Astrocyte (in vitro differentiated cells and primary cell): ENCODE measurements around the gene PMS2. TPM values are rescaled to one million over a fixed set of nuclear protein-coding genes. Genes with fewer than 3 reads are reported as not detected.
A peak's percentile ranks its signal among the peaks of the same experiment; 100 is the strongest.

Source experiments
- DNase-seq: peaks from one replicate; pipeline ENCODE4 v3.0.0-alpha.2; 2010; ENCODE audit warnings: low read depth
- FAIRE-seq: peaks from 2 replicates; lab custom pipeline; 2011; peaks lifted over from hg19 to GRCh38; lab: Jason Lieb, UNC
- H2AFZ ChIP-seq: 2 replicates; pipeline ENCODE4 v1.6.0; 2012; ENCODE audit warnings: low read depth, low read length, inconsistent platforms
- H3K27ac ChIP-seq: 2 replicates; pipeline ENCODE4 v1.5.1; 2011; ENCODE audit warnings: low read depth, low read length, inconsistent platforms
- H3K27me3 ChIP-seq: 2 replicates; pipeline ENCODE4 v1.6.0; 2011; ENCODE audit warnings: low read length, inconsistent platforms; ENCODE audit not compliant: insufficient read depth
- H3K36me3 ChIP-seq: 2 replicates; pipeline ENCODE4 v1.5.1; 2011; ENCODE audit warnings: low read length, inconsistent platforms; ENCODE audit not compliant: insufficient read depth
- H3K4me1 ChIP-seq: 2 replicates; pipeline ENCODE4 v1.5.1; 2011; ENCODE audit warnings: low read length, inconsistent platforms; ENCODE audit not compliant: insufficient read depth
- H3K4me2 ChIP-seq: 2 replicates; pipeline ENCODE4 v1.6.0; 2012; ENCODE audit warnings: low read length, inconsistent platforms
- H3K4me3 ChIP-seq: 2 replicates; pipeline ENCODE4 v1.5.1; 2011; ENCODE audit warnings: low read depth, mild to moderate bottlenecking, low read length, inconsistent platforms; ENCODE audit not compliant: insufficient read depth
- H3K79me2 ChIP-seq: 2 replicates; pipeline ENCODE4 v1.6.0; 2012; ENCODE audit warnings: mild to moderate bottlenecking, low read length, inconsistent platforms; ENCODE audit not compliant: insufficient read depth
- H3K9ac ChIP-seq: 2 replicates; pipeline ENCODE4 v1.6.0; 2012; ENCODE audit warnings: mild to moderate bottlenecking, low read length, inconsistent platforms
- H3K9me3 ChIP-seq: 2 replicates; pipeline ENCODE4 v1.5.1; 2012; ENCODE audit warnings: low read depth, mild to moderate bottlenecking, low read length, inconsistent platforms; ENCODE audit not compliant: insufficient read depth
- H4K20me1 ChIP-seq: 2 replicates; pipeline ENCODE4 v1.6.0; 2012; ENCODE audit warnings: low read length, inconsistent platforms; ENCODE audit not compliant: insufficient read depth
- H3K27ac Mint-ChIP-seq: one replicate; pipeline ENCODE4 v1.8.0; 2021; ENCODE audit warnings: mild to moderate bottlenecking, mixed read lengths; ENCODE audit not compliant: unreplicated experiment
- H3K27me3 Mint-ChIP-seq: one replicate; pipeline ENCODE4 v1.8.0; 2021; ENCODE audit warnings: low read depth, mixed read lengths; ENCODE audit not compliant: unreplicated experiment
- H3K36me3 Mint-ChIP-seq: one replicate; pipeline ENCODE4 v1.8.0; 2021; ENCODE audit warnings: low read depth, mixed read lengths; ENCODE audit not compliant: unreplicated experiment
- H3K4me1 Mint-ChIP-seq: one replicate; pipeline ENCODE4 v1.8.0; 2021; ENCODE audit warnings: low read depth, mixed read lengths; ENCODE audit not compliant: unreplicated experiment
- H3K4me3 Mint-ChIP-seq: one replicate; pipeline ENCODE4 v1.8.0; 2021; ENCODE audit warnings: mild to moderate bottlenecking, moderate library complexity, mixed read lengths; ENCODE audit not compliant: unreplicated experiment
- H3K9me3 Mint-ChIP-seq: one replicate; pipeline ENCODE4 v1.8.0; 2021; ENCODE audit warnings: mild to moderate bottlenecking, mixed read lengths; ENCODE audit not compliant: unreplicated experiment
- CTCF ChIP-seq: IDR thresholded peaks from 2 replicates; pipeline ENCODE4 v1.5.1; 2011; ENCODE audit warnings: low read depth, mild to moderate bottlenecking, inconsistent platforms, low read length, moderate library complexity; ENCODE audit not compliant: insufficient read depth
- EZH2 ChIP-seq: IDR thresholded peaks from 2 replicates; pipeline ENCODE4 v1.6.1; 2012; ENCODE audit warnings: mild to moderate bottlenecking, low read length, inconsistent platforms; ENCODE audit not compliant: insufficient read depth
- total RNA-seq: library from RNA; stranded (reverse); gene quantifications from 2 replicates; pipeline ENCODE4 v1.2.1, GENCODE V29; 2021

PMS2 gene
- total RNA-seq, 1 donor from 2014 or later = 15.3 TPM

GRCh38 chr7:6015917-6016652 lies 7.2 kb upstream of the PMS2 start:
- Histone ChIP-seq H3K36me3 (peaks cover 18% of the 10 kb centered on the region), H3K9me3 (no peaks in the 10 kb centered on the region), H2AFZ (no peak overlapping the region), H3K27ac (no peak overlapping the region), H4K20me1 (peaks cover 4% of the 10 kb centered on the region), H3K4me3 (no peak overlapping the region), H3K4me2 (no peak overlapping the region), H3K27me3 (no peaks in the 10 kb centered on the region), H3K79me2 (peaks cover 31% of the 10 kb centered on the region), H3K9ac (no peak overlapping the region), H3K4me1 (peaks cover 6% of the 10 kb centered on the region)
- DNase-seq (peak; percentile 65), FAIRE-seq (no peak)
- H3K4me3 Mint-ChIP-seq = no peak overlapping the region
- H3K9me3 Mint-ChIP-seq = no peaks in the 10 kb centered on the region
- no peaks in the 10 kb centered on the region for H3K27me3 Mint-ChIP-seq
- peaks cover 26% of the 10 kb centered on the region for H3K4me1 Mint-ChIP-seq
- no peak for TF ChIP-seq CTCF
- no peak for TF ChIP-seq EZH2
- H3K36me3 Mint-ChIP-seq = peaks cover 18% of the 10 kb centered on the region
- peak overlapping the region; percentile 98 for H3K27ac Mint-ChIP-seq

- H3K27me3 Mint-ChIP-seq = no peaks in the 10 kb centered on the region
- Histone ChIP-seq H3K4me3 (no peak overlapping the region), H2AFZ (no peak overlapping the region), H3K9ac (no peak overlapping the region), H3K4me1 (peaks cover 9% of the 10 kb centered on the region), H3K4me2 (no peak overlapping the region), H3K36me3 (peaks cover 7% of the 10 kb centered on the region), H3K9me3 (no peaks in the 10 kb centered on the region), H3K27me3 (no peaks in the 10 kb centered on the region), H4K20me1 (no peaks in the 10 kb centered on the region), H3K27ac (no peak overlapping the region), H3K79me2 (peaks cover 61% of the 10 kb centered on the region)
- TF ChIP-seq EZH2 (no peak), CTCF (no peak)
- FAIRE-seq = no peak
- peaks cover 32% of the 10 kb centered on the region for H3K4me1 Mint-ChIP-seq
- peak overlapping the region; percentile 21 for H3K27ac Mint-ChIP-seq
- peaks cover 10% of the 10 kb centered on the region for H3K36me3 Mint-ChIP-seq
- no peak for DNase-seq
- H3K4me3 Mint-ChIP-seq = peak overlapping the region; percentile 28
- H3K9me3 Mint-ChIP-seq = no peaks in the 10 kb centered on the region
Measured at GRCh38 chr7:6012355-6013104, 3.7 kb upstream of the PMS2 start.
